HepG2 (cell line): ENCODE measurements around the gene ZNF30. TPM values are rescaled to one million over a fixed set of nuclear protein-coding genes. Genes with fewer than 3 reads are reported as not detected.
A peak's percentile ranks its signal among the peaks of the same experiment; 100 is the strongest.

Experiments
- CREB3 ChIP-seq: sonication (generic); formaldehyde crosslinking; IDR thresholded peaks from 2 replicates; pipeline ENCODE4 v1.5.0; 2020; ENCODE audit warnings: missing genetic modification reagents
- DMAP1 ChIP-seq: IDR thresholded peaks from 2 replicates; pipeline ENCODE4 v1.6.1; 2016
- ETS1 ChIP-seq: sonication (generic); formaldehyde crosslinking; IDR thresholded peaks from 2 replicates; pipeline ENCODE4 v1.4.0; 2020; ENCODE audit warnings: missing genetic modification reagents
- EZH2 ChIP-seq: conservative IDR thresholded peaks from 2 replicates; pipeline ENCODE4 v1.6.1; 2012; ENCODE audit warnings: mild to moderate bottlenecking, low read depth, low read length, moderate library complexity
- HINFP ChIP-seq: sonication (generic); formaldehyde crosslinking; IDR thresholded peaks from 2 replicates; pipeline ENCODE4 v1.4.0; 2020; ENCODE audit warnings: low read depth, mild to moderate bottlenecking, missing genetic modification reagents
- NFATC3 ChIP-seq: sonication (generic); formaldehyde crosslinking; IDR thresholded peaks from 2 replicates; pipeline ENCODE4 v1.5.1; 2020; ENCODE audit warnings: mild to moderate bottlenecking, missing genetic modification reagents
- NPAS2 ChIP-seq: sonication (generic); formaldehyde crosslinking; IDR thresholded peaks from 2 replicates; pipeline ENCODE4 v1.8.0; 2022; ENCODE audit warnings: mild to moderate bottlenecking, missing genetic modification reagents, borderline replicate concordance
- PHF5A ChIP-seq: IDR thresholded peaks from one replicate; pipeline ENCODE4 v1.6.1; 2018; ENCODE audit warnings: low read depth, missing genetic modification reagents; ENCODE audit not compliant: unreplicated experiment
- RERE ChIP-seq: IDR thresholded peaks from 2 replicates; pipeline ENCODE4 v1.6.1; 2016; ENCODE audit warnings: low read depth, missing genetic modification reagents, missing compliant biosample characterization
- SMARCE1 ChIP-seq: fragments of 450-650 bp; IDR thresholded peaks from 2 replicates; pipeline ENCODE4 v1.6.1; 2017; ENCODE audit warnings: borderline replicate concordance
- TEAD2 ChIP-seq: sonication (generic); formaldehyde crosslinking; IDR thresholded peaks from 2 replicates; pipeline ENCODE4 v1.9.0; 2021; ENCODE audit warnings: missing genetic modification reagents
- WIZ ChIP-seq: sonication (generic); formaldehyde crosslinking; IDR thresholded peaks from 2 replicates; pipeline ENCODE4 v1.5.1; 2020; ENCODE audit warnings: mild to moderate bottlenecking, missing genetic modification reagents
- ZNF143 ChIP-seq: sonication (generic); formaldehyde crosslinking; IDR thresholded peaks from 2 replicates; pipeline ENCODE4 v1.4.0; 2020; ENCODE audit warnings: missing genetic modification reagents
- ZNF503 ChIP-seq: sonication (generic); formaldehyde crosslinking; IDR thresholded peaks from 2 replicates; pipeline ENCODE4 v1.4.0; 2020; ENCODE audit warnings: missing genetic modification reagents
- ZNF557 ChIP-seq: sonication (generic); formaldehyde crosslinking; IDR thresholded peaks from 2 replicates; pipeline ENCODE4 v1.4.0; 2020; ENCODE audit warnings: missing genetic modification reagents
- ZNF572 ChIP-seq: sonication (generic); formaldehyde crosslinking; IDR thresholded peaks from 2 replicates; pipeline ENCODE4 v1.5.1; 2020; ENCODE audit warnings: mild to moderate bottlenecking, missing genetic modification reagents
- ZNF652 ChIP-seq: IDR thresholded peaks from 2 replicates; pipeline ENCODE4 v1.6.1; 2016; ENCODE audit warnings: low read depth, borderline replicate concordance
- ZNF709 ChIP-seq: sonication (generic); formaldehyde crosslinking; IDR thresholded peaks from 2 replicates; pipeline ENCODE4 v1.5.0; 2020; ENCODE audit warnings: mild to moderate bottlenecking, missing genetic modification reagents
- ZNF883 ChIP-seq: sonication (generic); formaldehyde crosslinking; IDR thresholded peaks from 2 replicates; pipeline ENCODE4 v1.5.1; 2020; ENCODE audit warnings: mild to moderate bottlenecking, missing genetic modification reagents; ENCODE audit errors: not compliant biosample characterization
- polyA plus RNA-seq, 8 experiments: library from polyadenylated mRNA; depleted of rRNA in 3 of 8; stranded (reverse) in 7 of 8; unstranded in 1 of 8; fragments of >200 nt; fragmentation: Illumina TruSeq in 4 of 8; extraction: Trizol in 4 of 8; gene quantifications; 2 replicates each; pipeline versions ENCODE4 v1.2.1 to v1.2.3, GENCODE V29; 2011 to 2016; ENCODE audit warnings: low read depth in 4 of 8, missing spikeins in 1 of 8, mixed read lengths in 1 of 8; ENCODE audit not compliant: insufficient read depth in 1 of 8
- total RNA-seq, 5 experiments: library from RNA; depleted of rRNA; stranded (reverse); fragments of >200 nt; fragmentation: Illumina TruSeq; extraction: Trizol; gene quantifications; 2 replicates each; pipeline ENCODE4 v1.2.3, GENCODE V29; 2016; ENCODE audit warnings: low read depth in 1 of 5

Gene ZNF30
- total and polyA plus RNA-seq, 2 of the 13 experiments (the other 11 are each of a cell fraction or from before 2014, with no cell fraction given): 2.3 to 4.4 TPM

GRCh38 chr19:34963573-34964406 lies 37.1 kb downstream of the ZNF30 start, which contains the start of gene ZNF792 (continued):
- TF ChIP-seq RERE (CRISPR knock-in tag) (no peak), TEAD2 (no peak), ETS1 (CRISPR knock-in tag) (no peak), CREB3 (CRISPR knock-in tag) (no peak), PHF5A (CRISPR knock-in tag) (no peak), SMARCE1 (no peak), NPAS2 (CRISPR knock-in tag) (no peak), EZH2 (no peak), DMAP1 (CRISPR knock-in tag) (no peak), ZNF503 (peak; percentile 62; the same call in 1 of the 2 replicates), ZNF652 (CRISPR knock-in tag) (no peak), ZNF709 (CRISPR knock-in tag) (no peak), HINFP (peak; percentile 91), ZNF883 (peak; percentile 31), ZNF557 (no peak), ZNF572 (CRISPR knock-in tag) (no peak), WIZ (CRISPR knock-in tag) (no peak), ZNF143 (CRISPR knock-in tag) (no peak; the same call in 1 of the 2 replicates), NFATC3 (CRISPR knock-in tag) (no peak)
